Psoas muscle (tissue), 8 donors: ENCODE results near the gene ATRNL1. TPM values are rescaled to one million over a fixed set of nuclear protein-coding genes. Genes with fewer than 3 reads are reported as not detected.

Source experiments
- ATAC-seq, 4 donors: fragments of 200-7000 bp; cut with Tn5 transposase; one replicate each; pipeline ENCODE4 v1.9.1; 2020; ENCODE audit warnings: moderate library complexity in 3 of 4, mild to moderate bottlenecking in 2 of 4
- DNase-seq, 2 donors: peaks; one replicate each; pipeline ENCODE4 v3.0.0-alpha.2; 2020
- H3K27ac ChIP-seq: fragments of 200-600 bp; one replicate; pipeline ENCODE4 v1.8.0; 2022
- H3K27me3 ChIP-seq, 3 donors: fragments of 200-600 bp in 1 of 3; one replicate each; pipeline versions ENCODE4 v1.6.1 to v1.8.0; 2013 to 2022; ENCODE audit warnings: low read length in 2 of 3, mild to moderate bottlenecking in 2 of 3, moderate library complexity in 1 of 3; ENCODE audit not compliant: insufficient read depth in 3 of 3
- H3K36me3 ChIP-seq, 2 donors: fragments of 200-600 bp in 1 of 2; one replicate each; pipeline versions ENCODE4 v1.6.1 to v1.8.0; 2013 to 2022; ENCODE audit warnings: low read depth in 1 of 2, mild to moderate bottlenecking in 1 of 2, moderate library complexity in 1 of 2; ENCODE audit not compliant: insufficient read depth in 1 of 2
- H3K4me1 ChIP-seq: fragments of 200-600 bp; one replicate; pipeline ENCODE4 v1.8.0; 2022
- H3K4me3 ChIP-seq: fragments of 200-600 bp; one replicate; pipeline ENCODE4 v1.8.0; 2022; ENCODE audit warnings: mild to moderate bottlenecking
- H3K9me3 ChIP-seq: fragments of 200-600 bp; one replicate; pipeline ENCODE4 v1.8.0; 2022
- WGBS, 3 donors: extraction: QIAGEN DNeasy Blood & Tissue Kit; methylation state at CpG; one replicate each; pipeline versions ENCODE4 v1.1.6 to v1.1.7; 2013; 5-methylcytosine and 5-hydroxymethylcytosine counted together
- intact Hi-C, 2 donors: fragments of 100-400 bp; cut with DNase I; formaldehyde crosslinking; loops; one replicate each; pipeline versions ENCODE4 v1.11.0 to v1.14.2; 2022
- polyA plus RNA-seq, 3 donors: library from polyadenylated mRNA; stranded (reverse); fragments of 200-250 nt; gene quantifications; one replicate each; pipeline ENCODE4 v1.2.3, GENCODE V29; 2013
- total RNA-seq, 4 donors: library from RNA; stranded (reverse); fragmentation: NEBNext Ultra II Directional in 2 of 4; extraction: Animal tissue kit (Norgen Biotek cat#: 25700) in 2 of 4; gene quantifications; one replicate each; pipeline versions ENCODE4 v1.2.1 to v1.2.4, GENCODE V29; 2021 to 2023
- TF ChIP-seq, protein P1 (sequence below): fragments of 200-600 bp; IDR thresholded peaks from one replicate; pipeline ENCODE4 v1.8.0; 2022; ENCODE audit warnings: antibody characterized with exemption
- donor health status: healthy with polysubstance abuse.
- donor health status: DM: no; HTN: no; CAD: no; lungs with moderate emphysema.
- donor health status: Bipolar disorder and iron deficiency.
- donor health status: healthy.
- donor health status: DM: yes; HTN: yes; CAD: no.
- donor health status: DM: no; HTN: no; CAD: no.
- donor health status: DM: no; HTN: no; CAD: no.
- donor health status: DM: yes; HTN: yes; CAD: no.

Gene ATRNL1
- total and polyA plus RNA-seq, 7 donors: 0.01 to 7.1 (median 2.2) TPM

DNA sequence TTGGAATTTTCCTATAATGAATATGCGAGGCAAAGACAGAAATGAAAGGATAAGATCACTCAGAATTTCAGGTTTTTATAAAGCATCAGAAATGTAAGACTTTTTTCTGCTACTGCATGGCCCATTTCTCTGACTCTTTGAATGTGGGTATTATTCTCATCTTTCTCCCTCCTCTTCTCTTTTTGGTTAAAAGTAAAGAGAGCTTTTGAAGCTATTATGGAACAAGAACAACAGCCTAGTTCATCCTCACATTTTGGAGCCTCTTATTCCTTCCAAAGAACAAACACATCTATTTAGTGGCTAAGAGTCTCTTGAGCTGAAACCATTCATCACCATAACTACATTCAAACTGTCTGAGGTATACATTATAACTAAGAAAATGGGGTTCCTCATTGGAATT is 19.4 kb upstream of the ATRNL1 start:
- intact Hi-C loops: no loop called here
- no peak overlapping the region for H3K4me3 ChIP-seq
- no peak for DNase-seq
- WGBS, 3 donors: 81 to 89% (median 86%) methylated on average over 1 of the region's 1 CpG
- H3K36me3 ChIP-seq: no peaks in the 10 kb centered on the region
- ATAC-seq: no peak
- no peaks in the 10 kb centered on the region for H3K9me3 ChIP-seq
- no peaks in the 10 kb centered on the region for H3K4me1 ChIP-seq
- TF ChIP-seq, protein P1, sequence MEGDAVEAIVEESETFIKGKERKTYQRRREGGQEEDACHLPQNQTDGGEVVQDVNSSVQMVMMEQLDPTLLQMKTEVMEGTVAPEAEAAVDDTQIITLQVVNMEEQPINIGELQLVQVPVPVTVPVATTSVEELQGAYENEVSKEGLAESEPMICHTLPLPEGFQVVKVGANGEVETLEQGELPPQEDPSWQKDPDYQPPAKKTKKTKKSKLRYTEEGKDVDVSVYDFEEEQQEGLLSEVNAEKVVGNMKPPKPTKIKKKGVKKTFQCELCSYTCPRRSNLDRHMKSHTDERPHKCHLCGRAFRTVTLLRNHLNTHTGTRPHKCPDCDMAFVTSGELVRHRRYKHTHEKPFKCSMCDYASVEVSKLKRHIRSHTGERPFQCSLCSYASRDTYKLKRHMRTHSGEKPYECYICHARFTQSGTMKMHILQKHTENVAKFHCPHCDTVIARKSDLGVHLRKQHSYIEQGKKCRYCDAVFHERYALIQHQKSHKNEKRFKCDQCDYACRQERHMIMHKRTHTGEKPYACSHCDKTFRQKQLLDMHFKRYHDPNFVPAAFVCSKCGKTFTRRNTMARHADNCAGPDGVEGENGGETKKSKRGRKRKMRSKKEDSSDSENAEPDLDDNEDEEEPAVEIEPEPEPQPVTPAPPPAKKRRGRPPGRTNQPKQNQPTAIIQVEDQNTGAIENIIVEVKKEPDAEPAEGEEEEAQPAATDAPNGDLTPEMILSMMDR: no peak
- H3K27ac ChIP-seq: no peak overlapping the region
- no peaks in the 10 kb centered on the region for H3K27me3 ChIP-seq

DNA sequence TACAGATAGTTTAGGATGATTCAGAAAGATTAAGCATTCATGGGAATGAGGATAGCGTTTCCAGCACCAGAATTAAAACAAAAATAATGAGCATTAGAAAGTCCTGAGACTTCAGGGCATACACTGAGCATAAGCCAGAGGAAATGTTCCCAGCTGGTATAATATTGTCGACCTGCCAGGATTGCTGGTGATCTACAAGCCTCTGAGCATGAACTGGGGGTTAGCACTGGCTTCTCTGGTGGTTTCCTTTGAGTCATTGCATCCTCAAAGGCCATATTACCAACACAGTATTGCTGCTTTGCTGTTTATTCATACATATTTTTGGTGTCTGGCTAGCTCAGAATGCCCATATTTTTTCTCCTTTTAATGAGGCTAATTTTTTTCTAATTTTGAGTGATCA is 10.7 kb upstream of the ATRNL1 start:
- H3K36me3 ChIP-seq: no peaks in the 10 kb centered on the region
- H3K27me3 ChIP-seq: no peaks in the 10 kb centered on the region
- H3K9me3 ChIP-seq: no peaks in the 10 kb centered on the region
- peak overlapping the region; percentile 1 for H3K27ac ChIP-seq
- 32 to 40% (median 38%) methylated on average over 2 of the region's 2 CpGs for WGBS, 3 donors
- TF ChIP-seq, protein P1: no peak
- peaks cover 5% of the 10 kb centered on the region for H3K4me1 ChIP-seq
- no peak overlapping the region for H3K4me3 ChIP-seq
- intact Hi-C loops: no loop called here
- no peak for DNase-seq
- peak in 3 of 4 donors; percentile 53 to 70 (median 61) for ATAC-seq

DNA sequence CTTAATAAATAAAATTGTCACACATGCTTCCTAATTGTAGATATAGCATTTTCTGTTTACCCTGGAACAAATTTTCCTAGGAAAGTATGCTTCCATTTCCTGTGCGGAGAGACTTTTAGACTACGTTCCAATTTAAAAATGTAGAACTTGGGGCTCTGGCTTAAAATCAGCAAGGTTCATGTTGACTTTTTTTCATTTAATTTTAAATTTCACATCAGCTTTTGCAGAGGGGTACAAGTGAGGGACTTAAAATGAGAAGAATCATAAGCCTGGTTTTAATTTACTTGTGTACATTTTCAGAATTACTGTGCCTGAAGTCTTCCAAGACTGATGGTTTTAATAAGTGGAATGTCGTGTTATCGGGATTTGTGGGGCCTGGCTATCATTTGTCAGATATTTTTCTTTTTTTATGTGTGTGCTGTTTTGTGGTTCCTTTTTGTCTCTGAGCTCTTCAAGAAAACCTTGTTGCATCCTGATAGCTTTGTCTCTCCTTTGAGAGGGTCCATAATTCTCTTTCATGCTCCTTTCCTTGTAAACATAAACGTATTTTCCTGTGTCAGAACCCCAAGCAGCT is 8.8 kb upstream of the ATRNL1 start:
- ATAC-seq: no peak

DNA sequence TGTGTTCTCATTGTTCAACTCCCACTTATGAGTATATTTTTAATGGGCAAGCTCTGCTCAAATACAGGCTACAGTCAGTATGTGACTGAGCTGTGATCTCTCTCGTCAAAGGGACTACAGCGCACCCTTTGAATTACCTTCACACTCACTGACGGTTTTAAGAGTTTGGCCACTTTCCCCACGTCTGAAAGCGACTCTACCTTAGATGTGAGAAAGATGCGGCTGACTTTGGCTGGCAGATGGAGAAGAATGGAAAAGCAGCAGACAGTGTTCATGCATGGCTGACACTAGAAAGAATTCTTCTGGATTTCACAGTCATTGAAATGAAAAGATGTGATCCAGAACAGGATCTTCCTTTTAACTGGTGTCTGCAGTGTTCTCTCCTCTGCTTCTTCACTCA is 2.0 kb upstream of the ATRNL1 start:
- no peaks in the 10 kb centered on the region for H3K36me3 ChIP-seq
- H3K4me1 ChIP-seq: no peaks in the 10 kb centered on the region
- no peak overlapping the region for H3K27ac ChIP-seq
- DNase-seq (no peak), ATAC-seq (no peak)
- intact Hi-C loops: no loop called here
- H3K4me3 ChIP-seq: no peak overlapping the region
- peaks cover 0 to 19% (median 3%) of the 10 kb centered on the region in 3 donors for H3K27me3 ChIP-seq
- TF ChIP-seq, protein P1: no peak
- 72 to 80% (median 74%) methylated on average over 6 of the region's 6 CpGs for WGBS, 3 donors
- no peaks in the 10 kb centered on the region for H3K9me3 ChIP-seq

More for the DNA sequence above, 8.8 kb upstream of the ATRNL1 start:
- Histone ChIP-seq H3K9me3 (no peaks in the 10 kb centered on the region), H3K4me3 (no peak overlapping the region), H3K36me3 (no peaks in the 10 kb centered on the region), H3K27me3 (no peaks in the 10 kb centered on the region), H3K4me1 (peaks cover 5% of the 10 kb centered on the region), H3K27ac (no peak overlapping the region)
- intact Hi-C loops: no loop called here
- TF ChIP-seq, protein P1: no peak
- WGBS, 3 donors: 69 to 70% (median 70%) methylated on average over 5 of the region's 5 CpGs
- DNase-seq: no peak

DNA sequence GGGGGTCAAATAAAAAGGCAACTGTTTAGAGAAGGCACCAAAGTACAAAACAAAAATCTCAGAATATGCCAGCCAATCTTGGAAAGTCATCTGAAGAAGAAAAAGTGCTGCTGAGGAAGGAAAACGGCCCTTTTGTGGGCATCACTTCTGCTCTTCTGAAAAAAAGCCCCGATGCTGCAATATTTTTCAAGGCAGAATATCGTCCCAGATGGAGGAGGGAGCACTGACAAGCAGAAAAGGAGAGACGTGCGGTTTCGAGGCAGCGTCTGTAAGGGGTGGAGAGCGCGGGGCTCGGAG is 959 bp upstream of the ATRNL1 start:
- no peak for DNase-seq
- Histone ChIP-seq H3K9me3 (no peaks in the 10 kb centered on the region), H3K27ac (peak overlapping the region; percentile 69), H3K4me3 (peak overlapping the region; percentile 77), H3K4me1 (no peaks in the 10 kb centered on the region), H3K36me3 (no peaks in the 10 kb centered on the region), H3K27me3 (peaks cover 0 to 19% (median 3%) of the 10 kb centered on the region in 3 donors)
- intact Hi-C loops: no loop called here
- ATAC-seq: peak in 2 of 4 donors; percentile 23 to 36
- TF ChIP-seq, protein P1: no peak
- WGBS, 3 donors: 2 to 7% (median 4%) methylated on average over 10 of the region's 10 CpGs
